Endothelial cell of umbilical vein (primary cell): ENCODE data around the gene NECAB2. TPM values are rescaled to one million over a fixed set of nuclear protein-coding genes. Genes with fewer than 3 reads are reported as not detected.

ENCODE experiments used
- BruUV-seq: library from RNA; stranded (reverse); fragments of 400-500 nt; replicated peaks from 2 replicates; lab custom pipeline; 2021; lab: Mats Ljungman, UMichigan
- CTCF ChIA-PET: fragments of 300-600, 350-600 bp; sonication (Branson Sonifier 250); formaldehyde crosslinking; loops from one replicate; lab custom pipeline; 2021; ENCODE audit warnings: antibody characterized with exemption, inconsistent platforms; lab: Charles Lee
- POLR2A ChIA-PET: fragments of 300-600, 350-600 bp; sonication (Branson Sonifier 250); formaldehyde crosslinking; loops from one replicate; lab custom pipeline; 2021; ENCODE audit warnings: antibody characterized with exemption, inconsistent platforms; lab: Charles Lee
- DNase-seq: peaks from one replicate; pipeline ENCODE4 v3.0.0-alpha.2; 2011; ENCODE audit warnings: low read depth, low spot score
- FAIRE-seq: peaks from 2 replicates; lab custom pipeline; 2011; peaks lifted over from hg19 to GRCh38; lab: Jason Lieb, UNC
- H2AFZ ChIP-seq: 2 replicates; pipeline ENCODE4 v1.6.0; 2012; ENCODE audit warnings: low read depth, low read length, control low read depth, inconsistent platforms
- H3K27ac ChIP-seq: 2 replicates; pipeline ENCODE4 v1.5.1; 2011; ENCODE audit warnings: low read depth, mild to moderate bottlenecking, control low read depth, low read length, moderate library complexity; ENCODE audit not compliant: insufficient read depth
- H3K27me3 ChIP-seq, 2 experiments: 2 replicates each; pipeline versions ENCODE4 v1.6.0 to v1.6.1; 2011; ENCODE audit warnings: low read length in 2 of 2, mixed read lengths in 1 of 2; ENCODE audit not compliant: control insufficient read depth in 2 of 2, insufficient read depth in 2 of 2
- H3K36me3 ChIP-seq, 2 experiments: 2 replicates in 1 of 2; 3 replicates in 1 of 2; pipeline ENCODE4 v1.5.1; 2011; ENCODE audit warnings: low read length in 2 of 2, mild to moderate bottlenecking in 1 of 2, moderate library complexity in 1 of 2; ENCODE audit not compliant: control insufficient read depth in 2 of 2, insufficient read depth in 2 of 2; ENCODE audit errors: extremely low read depth in 1 of 2
- H3K4me1 ChIP-seq: 3 replicates; pipeline ENCODE4 v1.5.1; 2011; ENCODE audit warnings: mild to moderate bottlenecking, low read length; ENCODE audit not compliant: control insufficient read depth, insufficient read depth; ENCODE audit errors: extremely low read depth
- H3K4me2 ChIP-seq: 2 replicates; pipeline ENCODE4 v1.6.1; 2011; ENCODE audit warnings: low read length, control low read depth, mixed read lengths; ENCODE audit not compliant: insufficient read depth
- H3K4me3 ChIP-seq, 3 experiments: fragments of 200-600 bp in 1 of 3; sonication (generic), shearing (Covaris generic) in 1 of 3; replicated peaks in 1 of 3; 2 replicates each; pipeline ENCODE4 v1.5.1; 2011 to 2016; ENCODE audit warnings: control low read depth in 3 of 3, low read length in 3 of 3, mild to moderate bottlenecking in 2 of 3, inconsistent platforms in 1 of 3, low read depth in 1 of 3, moderate library complexity in 1 of 3; ENCODE audit not compliant: insufficient read depth in 1 of 3
- H3K79me2 ChIP-seq: 2 replicates; pipeline ENCODE4 v1.6.0; 2012; ENCODE audit warnings: low read length, inconsistent platforms; ENCODE audit not compliant: control insufficient read depth, insufficient read depth
- H3K9ac ChIP-seq: replicated peaks from 2 replicates; pipeline ENCODE3; 2011; ENCODE audit warnings: low read length, control low read depth; ENCODE audit not compliant: insufficient read depth; ENCODE audit errors: extremely low read depth
- H3K9me1 ChIP-seq: replicated peaks from 3 replicates; pipeline ENCODE4 v1.6.0; 2011; ENCODE audit warnings: mild to moderate bottlenecking, low read length; ENCODE audit not compliant: control insufficient read depth, insufficient read depth; ENCODE audit errors: extremely low read depth
- H3K9me3 ChIP-seq: replicated peaks from 2 replicates; pipeline ENCODE4 v1.5.1; 2012; ENCODE audit warnings: low read length, inconsistent platforms; ENCODE audit not compliant: control insufficient read depth, insufficient read depth
- H4K20me1 ChIP-seq: replicated peaks from 2 replicates; pipeline ENCODE3; 2011; ENCODE audit warnings: mild to moderate bottlenecking, low read length; ENCODE audit not compliant: control insufficient read depth, insufficient read depth; ENCODE audit errors: extremely low read depth
- CTCF ChIP-seq, 2 donors: IDR thresholded peaks; 1 replicate in 1 of 2; 2 replicates in 1 of 2; pipeline ENCODE4 v1.5.1; 2011; ENCODE audit warnings: low read length in 2 of 2, mild to moderate bottlenecking in 2 of 2, moderate library complexity in 2 of 2, control low read depth in 1 of 2, inconsistent platforms in 1 of 2, low read depth in 1 of 2; ENCODE audit not compliant: insufficient read depth in 1 of 2; ENCODE audit errors: extremely low read depth in 1 of 2
- EZH2 ChIP-seq: IDR thresholded peaks from 2 replicates; pipeline ENCODE4 v1.6.1; 2012; ENCODE audit warnings: borderline replicate concordance, low read depth, mild to moderate bottlenecking, moderate library complexity, low read length, inconsistent platforms; ENCODE audit not compliant: severe bottlenecking
- FOS ChIP-seq: IDR thresholded peaks from 2 replicates; pipeline ENCODE4 v1.6.1; 2011; ENCODE audit warnings: mild to moderate bottlenecking, low read length, moderate library complexity, borderline replicate concordance; ENCODE audit not compliant: insufficient read depth
- JUN ChIP-seq: IDR thresholded peaks from 2 replicates; pipeline ENCODE4 v1.6.1; 2011; ENCODE audit warnings: borderline replicate concordance, low read depth; ENCODE audit not compliant: insufficient read length, insufficient read depth
- POLR2A ChIP-seq: IDR thresholded peaks from 2 replicates; pipeline ENCODE4 v1.6.1; 2012; ENCODE audit warnings: low read depth, mild to moderate bottlenecking, control low read depth, low read length
- dilution Hi-C: fragments of 300-500 bp; cut with MboI; formaldehyde crosslinking; loops from one replicate; pipeline ENCODE4 v1.15.0; 2019; ENCODE audit warnings: low sequenced_read_pairs; ENCODE audit not compliant: extremely low pct_ligation_motif_present
- intact Hi-C: fragments of 100-400 bp; cut with micrococcal nuclease; formaldehyde crosslinking; loops from one replicate; pipeline ENCODE4 v1.10.0; 2022
- polyA plus RNA-seq, 4 experiments: library from polyadenylated mRNA; depleted of rRNA in 3 of 4; stranded (reverse) in 3 of 4; unstranded in 1 of 4; fragments of >200 nt; gene quantifications; 2 replicates each; pipeline versions ENCODE4 v1.2.1 to v1.2.3, GENCODE V29; 2011 to 2012; ENCODE audit warnings: missing spikeins in 1 of 4
- total RNA-seq: library from RNA; stranded (reverse); gene quantifications from 2 replicates; pipeline ENCODE4 v1.2.3, GENCODE V29; 2021
- TF ChIP-seq, protein P1 (sequence below): IDR thresholded peaks from 2 replicates; pipeline ENCODE4 v1.6.1; 2011; ENCODE audit not compliant: insufficient read depth, insufficient read length

NECAB2 gene
- total and polyA plus RNA-seq, 2 donors (not counting 3 experiments of a cell fraction or from before 2014, with no cell fraction given): 0.26 to 0.31 TPM

DNA sequence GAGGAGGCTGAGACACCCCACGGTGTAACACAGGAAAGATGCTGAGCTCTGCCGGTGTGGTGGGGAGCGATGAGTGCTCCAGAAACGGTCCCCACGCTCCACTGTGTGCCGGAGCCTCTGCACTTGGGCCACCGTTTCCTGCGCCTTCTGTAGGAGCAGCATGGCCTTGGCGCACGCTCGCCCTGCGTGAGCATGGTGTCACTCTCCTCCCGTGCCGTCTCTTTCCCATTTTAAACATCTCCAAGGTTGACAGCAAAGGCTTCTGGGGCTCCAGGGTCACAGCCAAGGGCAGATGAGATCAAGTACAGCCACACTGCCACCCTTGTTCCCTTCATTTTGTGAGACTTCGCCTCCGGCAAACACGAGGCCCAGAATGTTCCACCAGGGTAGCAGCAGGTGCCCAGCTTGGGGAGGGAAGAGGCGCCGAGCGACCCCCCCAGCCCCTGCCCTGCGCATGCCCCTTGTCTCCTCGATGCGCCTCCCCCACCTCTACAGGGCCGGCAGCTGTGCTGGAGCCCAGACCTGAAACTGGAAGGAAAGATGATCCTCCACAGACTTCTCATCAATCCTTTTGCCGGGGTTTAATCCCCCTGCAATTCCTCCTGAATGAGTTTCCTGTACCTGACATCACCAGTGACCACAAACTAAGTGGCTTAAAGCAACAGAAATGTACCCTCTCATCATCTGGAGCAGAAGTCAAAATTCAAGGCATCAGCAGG lies 34.9 kb upstream of the NECAB2 start:
- FAIRE-seq: no peak

More for the DNA sequence above, 34.9 kb upstream of the NECAB2 start:
- H3K4me3 ChIP-seq: no peak overlapping the region
- no peaks in the 10 kb centered on the region for H3K4me1 ChIP-seq
- no peak overlapping the region for H3K27ac ChIP-seq
- H3K36me3 ChIP-seq: no peaks in the 10 kb centered on the region
- BruUV-seq: no TSS peak
- intact Hi-C loops (no loop called here), dilution Hi-C loops (no loop called here)
- DNase-seq: no peak
- no peaks in the 10 kb centered on the region for H3K27me3 ChIP-seq
- TF ChIP-seq, protein P1, sequence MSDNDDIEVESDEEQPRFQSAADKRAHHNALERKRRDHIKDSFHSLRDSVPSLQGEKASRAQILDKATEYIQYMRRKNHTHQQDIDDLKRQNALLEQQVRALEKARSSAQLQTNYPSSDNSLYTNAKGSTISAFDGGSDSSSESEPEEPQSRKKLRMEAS: no peak
- TF ChIP-seq CTCF (IDR thresholded peaks at IDR 0.05; ENCODE audit: extremely low read depth in 1 of 2, insufficient read depth in 1 of 2, low read depth in 1 of 2, low read length in 2 of 2): no peak
- TF ChIP-seq EZH2: no peak
- TF ChIP-seq JUN: no peak
- no peak for TF ChIP-seq POLR2A
- no peak for TF ChIP-seq FOS
- H3K79me2 ChIP-seq: no peaks in the 10 kb centered on the region
- ChIA-PET CTCF (interaction anchor here (1.2 kb wide), 1 partner anchor 23 kb away, joined by 3 read pairs; no protein-coding TSS in a partner anchor), POLR2A (no interaction called here)
- H3K4me2 ChIP-seq: no peak overlapping the region
- no peaks in the 10 kb centered on the region for H3K9me3 ChIP-seq
- no peaks in the 10 kb centered on the region for H3K9me1 ChIP-seq
- H4K20me1 ChIP-seq: no peaks in the 10 kb centered on the region
- H3K9ac ChIP-seq: no peak overlapping the region
- H2AFZ ChIP-seq: no peak overlapping the region
